Adrenal gland (tissue), 12 donors: Measurements from ENCODE around the gene PDIA3. TPM values are rescaled to one million over a fixed set of nuclear protein-coding genes. Genes with fewer than 3 reads are reported as not detected.
"Not testable (repeated sequence)": the region's sequence is repeated elsewhere in the genome, so short reads cannot be mapped to it uniquely, and the experiment has no call there.

ENCODE experiments used
- DNase-seq, 7 donors: peaks; one replicate each; pipeline ENCODE4 v3.0.0-alpha.2; 2019 to 2020
- H3K27ac ChIP-seq, 5 donors: fragments of 200-600 bp; sonication (generic) in 4 of 5; 1 replicate in 3 of 5; 2 replicates in 2 of 5; pipeline versions ENCODE4 v1.5.1 to v1.8.0; 2016 to 2020; ENCODE audit warnings: mild to moderate bottlenecking in 1 of 5
- H3K27me3 ChIP-seq: fragments of 200-600 bp; 2 replicates; pipeline ENCODE4 v1.8.0; 2021
- H3K36me3 ChIP-seq, 2 donors: fragments of 200-600 bp; replicated peaks in 1 of 2; 1 replicate in 1 of 2; 2 replicates in 1 of 2; pipeline versions ENCODE4 v1.5.1 to v1.8.0; 2018 to 2022
- H3K4me1 ChIP-seq, 2 donors: fragments of 200-600 bp; replicated peaks in 1 of 2; 1 replicate in 1 of 2; 2 replicates in 1 of 2; pipeline versions ENCODE4 v1.5.1 to v1.8.0; 2018 to 2021
- H3K4me3 ChIP-seq, 4 donors: fragments of 200-600 bp; sonication (generic) in 3 of 4; one replicate each; pipeline ENCODE4 v1.5.1; 2016 to 2018
- H3K9me3 ChIP-seq, 3 donors: fragments of 200-600 bp; sonication (generic) in 1 of 3; replicated peaks in 1 of 3; 1 replicate in 2 of 3; 2 replicates in 1 of 3; pipeline versions ENCODE4 v1.5.1 to v1.8.0; 2016 to 2021
- CTCF ChIP-seq, 6 experiments: fragments of 450-650 bp in 4 of 6; fragments of 200-600 bp in 2 of 6; sonication (generic) in 1 of 6; IDR thresholded peaks; 1 replicate in 5 of 6; 2 replicates in 1 of 6; pipeline versions ENCODE4 v1.5.1 to v1.8.0; 2016 to 2021; ENCODE audit warnings: antibody characterized with exemption in 6 of 6, mild to moderate bottlenecking in 2 of 6, moderate library complexity in 1 of 6
- POLR2A ChIP-seq, 2 donors: fragments of 450-650 bp; IDR thresholded peaks; one replicate each; pipeline ENCODE4 v1.6.1; 2017; ENCODE audit warnings: antibody characterized with exemption in 2 of 2, mild to moderate bottlenecking in 2 of 2, moderate library complexity in 1 of 2
- WGBS, 4 donors: extraction: QIAGEN DNeasy Blood & Tissue Kit in 2 of 4; methylation state at CpG; one replicate each; pipeline versions ENCODE4 v1.1.5 to v1.1.7; 2013 to 2017; 5-methylcytosine and 5-hydroxymethylcytosine counted together
- intact Hi-C, 2 donors: fragments of 100-400 bp; cut with DNase I; formaldehyde crosslinking; loops; one replicate each; pipeline versions ENCODE4 v1.14.1 to v1.15.0; 2022 to 2023
- polyA plus RNA-seq, 3 donors: library from polyadenylated mRNA; stranded (reverse); fragments of 200-250 nt in 2 of 3; fragments of 350-450 nt in 1 of 3; fragmentation: Illumina TruSeq in 1 of 3; extraction: RNeasy Lipid Tissue Mini Kit (QIAGEN cat#74804) in 1 of 3; gene quantifications; one replicate each; pipeline ENCODE4 v1.2.3, GENCODE V29; 2013 to 2014
- total RNA-seq, 9 donors: library from RNA; depleted of rRNA in 4 of 9; stranded (reverse); fragments of >200 nt in 4 of 9; fragments of 120-200 nt in 1 of 9; fragmentation: NEBNext Ultra II Directional in 1 of 9; extraction: Animal tissue kit (Norgen Biotek cat#: 25700) in 1 of 9; gene quantifications; one replicate each; pipeline versions ENCODE4 v1.1.0 to v1.2.4, GENCODE V29; 2013 to 2023
- donor health status: healthy with polysubstance abuse.
- donor health status: Bipolar disorder and iron deficiency.
- donor health status: DM: yes; HTN: yes; CAD: no.
- donor health status: DM: no; HTN: no; CAD: no.
- donor health status: DM: no; HTN: no; CAD: no.
- donor health status: DM: yes; HTN: yes; CAD: no.

Gene PDIA3
- total and polyA plus RNA-seq, 12 donors = 92.7 to 727 (median 201) TPM

DNA sequence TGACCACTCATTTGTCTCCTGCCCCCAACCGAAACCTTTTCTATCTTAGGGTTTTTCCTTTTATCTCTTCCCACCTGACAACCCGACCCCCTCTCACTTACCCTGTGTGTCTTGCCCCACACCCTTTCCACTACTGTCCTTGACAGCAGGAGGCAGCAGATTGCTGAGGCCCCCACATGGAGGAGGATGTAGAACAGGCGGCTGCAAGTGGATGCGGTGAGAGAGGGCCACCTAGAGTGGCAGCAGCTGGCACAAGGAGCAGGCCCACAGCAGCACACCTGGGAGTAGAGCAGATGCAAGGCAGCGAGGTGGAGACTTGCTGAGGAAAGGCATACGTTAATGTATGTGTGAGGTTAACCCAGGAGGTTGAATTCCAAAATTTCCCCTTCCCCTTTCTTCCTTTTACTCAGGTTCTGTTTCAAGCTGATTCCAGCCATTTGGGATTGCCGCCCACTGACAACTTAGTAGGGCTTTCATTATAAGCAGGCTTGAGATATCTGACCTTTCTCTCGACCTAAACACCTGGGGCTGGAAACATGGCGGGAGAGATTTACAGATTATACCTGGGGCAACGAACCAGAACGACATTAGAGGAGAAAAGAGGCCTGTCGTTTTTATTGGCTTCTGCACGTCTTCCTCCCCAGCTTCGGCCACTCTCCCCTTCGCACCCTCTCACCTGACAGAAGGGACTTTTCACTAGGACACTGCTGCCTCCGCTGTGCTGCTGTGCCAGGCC, 53.1 kb downstream of the PDIA3 start:
- intact Hi-C loops = no loop called here
- Histone ChIP-seq H3K27ac (peak overlapping the region in 4 of 5 donors; percentile 57 to 98 (median 88)), H3K9me3 (no peaks in the 10 kb centered on the region), H3K36me3 (peaks cover 0 to 75% of the 10 kb centered on the region in 2 donors), H3K4me3 (no peak overlapping the region), H3K27me3 (no peaks in the 10 kb centered on the region), H3K4me1 (peaks cover 17 to 49% of the 10 kb centered on the region in 2 donors)
- no peak for DNase-seq
- WGBS, 4 donors = 89 to 93% (median 90%) methylated on average over 16 of the region's 16 CpGs
- TF ChIP-seq POLR2A (IDR thresholded peaks at IDR 0.05) (no peak), CTCF (IDR thresholded peaks at IDR 0.05) (no peak)

GRCh38 chr15:43799945-43800285, 53.7 kb downstream of the PDIA3 start, which contains the start of gene SERINC4:
SERINC4 (minus strand) TSS chr15:43800220; CDS start chr15:43799986, 234 bp downstream.
- H3K4me3 ChIP-seq = peak within 1 kb of the TSS; percentile 55 to 85 (median 71)
- H3K36me3 ChIP-seq = peaks cover 0 to 76% of the 10 kb centered on the region in 2 donors
- peaks cover 12 to 44% of the 10 kb centered on the region in 2 donors for H3K4me1 ChIP-seq
- peak within 1 kb of the TSS; percentile 57 to 98 (median 82) for H3K27ac ChIP-seq
- no peaks in the 10 kb centered on the region for H3K9me3 ChIP-seq
- intact Hi-C loops = no loop called here
- TF ChIP-seq CTCF (IDR thresholded peaks at IDR 0.05) = no peak
- no peak for TF ChIP-seq POLR2A (IDR thresholded peaks at IDR 0.05)
- no peaks in the 10 kb centered on the region for H3K27me3 ChIP-seq
- DNase-seq = peak in 1 of 7 donors; percentile 38
- 94 to 100% (median 95%) methylated on average over 4 to 8 of the region's 8 CpGs for WGBS, 4 donors

- Histone ChIP-seq H3K27ac (peak within 1 kb of the TSS; percentile 57 to 98 (median 82)), H3K4me3 (peak within 1 kb of the TSS; percentile 55 to 85 (median 71)), H3K27me3 (no peaks in the 10 kb centered on the region), H3K36me3 (peaks cover 0 to 76% of the 10 kb centered on the region in 2 donors), H3K9me3 (no peaks in the 10 kb centered on the region), H3K4me1 (peaks cover 10 to 38% of the 10 kb centered on the region in 2 donors)
- intact Hi-C loops = no loop called here
- TF ChIP-seq POLR2A (IDR thresholded peaks at IDR 0.05) (peak; percentile 4 to 79), CTCF (IDR thresholded peaks at IDR 0.05) (no peak)
- DNase-seq = peak; percentile 93 to 97 (median 95)
- 8 to 18% (median 8%) methylated on average over 21 to 44 of the region's 44 CpGs for WGBS, 4 donors
These were observed 54.3 kb downstream of the PDIA3 start, which contains the start of gene HYPK for GRCh38 chr15:43800286-43801141. HYPK (plus strand) TSS chr15:43800599; CDS start chr15:43800623, 24 bp downstream.

- H3K9me3 ChIP-seq, H3K27me3 ChIP-seq, H3K4me3 ChIP-seq, H3K27ac ChIP-seq, intact Hi-C loops, DNase-seq: not testable (repeated sequence)
- peaks cover 0 to 77% of the 10 kb centered on the region in 2 donors for H3K36me3 ChIP-seq
- H3K4me1 ChIP-seq = peaks cover 10 to 23% of the 10 kb centered on the region in 2 donors
- 95 to 99% (median 98%) methylated on average over 7 of the region's 7 CpGs for WGBS, 4 donors
These were observed 56.4 kb downstream of the PDIA3 start for GRCh38 chr15:43802676-43803075.
